SK-N-SH treated with all-trans-retinoic acid at 6 μM for 48 hours (cell line): ENCODE results near the gene CBX8.

ENCODE experiments used
- ARNTL ChIP-seq: fragments of 450-650 bp; formaldehyde crosslinking; IDR thresholded peaks from 2 replicates; pipeline ENCODE4 v1.5.0; 2020; ENCODE audit warnings: low read depth, mild to moderate bottlenecking, moderate library complexity, borderline replicate concordance
- ISL1 ChIP-seq: fragments of 250-450 bp; sonication (Bioruptor Pico); IDR thresholded peaks from 2 replicates; pipeline ENCODE4 v2.1.2; 2022; ENCODE audit warnings: mild to moderate bottlenecking, moderate library complexity
- OSR1 ChIP-seq: fragments of 250-450 bp; sonication (Bioruptor Pico); IDR thresholded peaks from 2 replicates; pipeline ENCODE4 v1.8.0; 2022; ENCODE audit warnings: moderate library complexity, mild to moderate bottlenecking, inconsistent platforms
- RARB ChIP-seq: fragments of 250-450 bp; sonication (Bioruptor Pico); IDR thresholded peaks from 2 replicates; pipeline ENCODE4 v1.8.0; 2021; ENCODE audit warnings: mild to moderate bottlenecking, moderate library complexity
- TOX ChIP-seq: fragments of 250-450 bp; sonication (Bioruptor Pico); IDR thresholded peaks from 2 replicates; pipeline ENCODE4 v1.8.0; 2021; ENCODE audit warnings: mild to moderate bottlenecking, moderate library complexity, borderline replicate concordance
- TSHZ2 ChIP-seq: fragments of 250-450 bp; sonication (Bioruptor Pico); IDR thresholded peaks from 2 replicates; pipeline ENCODE4 v1.5.0; 2020; ENCODE audit warnings: mild to moderate bottlenecking, moderate library complexity
- ZNF565 ChIP-seq: fragments of 450-650 bp; formaldehyde crosslinking; conservative IDR thresholded peaks from 2 replicates; pipeline ENCODE4 v1.5.0; 2020; ENCODE audit warnings: low read depth, mild to moderate bottlenecking, moderate library complexity
- TF ChIP-seq, protein P1 (sequence below): fragments of 250-450 bp; sonication (Bioruptor Pico); IDR thresholded peaks from 2 replicates; pipeline ENCODE4 v1.8.0; 2020; ENCODE audit warnings: mild to moderate bottlenecking, moderate library complexity, borderline replicate concordance

- TF ChIP-seq OSR1 (CRISPR knock-in tag) (no peak), TOX (CRISPR knock-in tag) (no peak), ISL1 (CRISPR knock-in tag) (no peak), RARB (no peak), TSHZ2 (no peak), ARNTL (CRISPR knock-in tag) (no peak), ZNF565 (CRISPR knock-in tag) (no peak)
- TF ChIP-seq, protein P1, sequence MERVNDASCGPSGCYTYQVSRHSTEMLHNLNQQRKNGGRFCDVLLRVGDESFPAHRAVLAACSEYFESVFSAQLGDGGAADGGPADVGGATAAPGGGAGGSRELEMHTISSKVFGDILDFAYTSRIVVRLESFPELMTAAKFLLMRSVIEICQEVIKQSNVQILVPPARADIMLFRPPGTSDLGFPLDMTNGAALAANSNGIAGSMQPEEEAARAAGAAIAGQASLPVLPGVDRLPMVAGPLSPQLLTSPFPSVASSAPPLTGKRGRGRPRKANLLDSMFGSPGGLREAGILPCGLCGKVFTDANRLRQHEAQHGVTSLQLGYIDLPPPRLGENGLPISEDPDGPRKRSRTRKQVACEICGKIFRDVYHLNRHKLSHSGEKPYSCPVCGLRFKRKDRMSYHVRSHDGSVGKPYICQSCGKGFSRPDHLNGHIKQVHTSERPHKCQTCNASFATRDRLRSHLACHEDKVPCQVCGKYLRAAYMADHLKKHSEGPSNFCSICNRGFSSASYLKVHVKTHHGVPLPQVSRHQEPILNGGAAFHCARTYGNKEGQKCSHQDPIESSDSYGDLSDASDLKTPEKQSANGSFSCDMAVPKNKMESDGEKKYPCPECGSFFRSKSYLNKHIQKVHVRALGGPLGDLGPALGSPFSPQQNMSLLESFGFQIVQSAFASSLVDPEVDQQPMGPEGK (CRISPR knock-in tag): no peak
Observed at GRCh38 chr17:79794659-79795511, 2.0 kb downstream of the CBX8 start.
